HEK293T (cell line): ENCODE data around the gene CD40.

Source experiments
- CTCF ChIA-PET: fragments of 350-600 bp; formaldehyde crosslinking; extraction: SDS; loops from one replicate; lab custom pipeline; 2021; ENCODE audit warnings: antibody characterized with exemption, inconsistent platforms; lab: Yijun Ruan, JAX
- POLR2A ChIA-PET: fragments of 350-600 bp; formaldehyde crosslinking; extraction: SDS; loops from one replicate; lab custom pipeline; 2020; ENCODE audit warnings: antibody characterized with exemption, inconsistent platforms; lab: Yijun Ruan, JAX
- DNase-seq: peaks from one replicate; pipeline ENCODE4 v3.0.0; 2012; ENCODE audit warnings: mixed read lengths; ENCODE audit errors: extremely low spot score
- BHLHE40 ChIP-seq: fragments of 450-650 bp; IDR thresholded peaks from 2 replicates; pipeline ENCODE4 v1.6.1; 2016; ENCODE audit warnings: mild to moderate bottlenecking, moderate library complexity, borderline replicate concordance
- ELF4 ChIP-seq: fragments of 450-650 bp; IDR thresholded peaks from 2 replicates; pipeline ENCODE4 v1.6.1; 2017; ENCODE audit warnings: antibody characterized with exemption
- FOXA1 ChIP-seq: fragments of 450-650 bp; IDR thresholded peaks from 2 replicates; pipeline ENCODE4 v1.6.1; 2016; ENCODE audit warnings: mild to moderate bottlenecking
- FOXM1 ChIP-seq: fragments of 450-650 bp; IDR thresholded peaks from 2 replicates; pipeline ENCODE4 v1.6.1; 2017; ENCODE audit warnings: mild to moderate bottlenecking, borderline replicate concordance
- HDGF ChIP-seq: fragments of 450-650 bp; IDR thresholded peaks from 2 replicates; pipeline ENCODE4 v1.6.1; 2017; ENCODE audit warnings: antibody characterized with exemption, borderline replicate concordance
- LEF1 ChIP-seq: fragments of 450-650 bp; IDR thresholded peaks from 2 replicates; pipeline ENCODE4 v1.6.1; 2017; ENCODE audit warnings: mild to moderate bottlenecking, borderline replicate concordance
- NFRKB ChIP-seq: fragments of 450-650 bp; IDR thresholded peaks from 2 replicates; pipeline ENCODE4 v1.6.1; 2016; ENCODE audit warnings: mild to moderate bottlenecking, moderate library complexity
- PKNOX1 ChIP-seq: fragments of 450-650 bp; IDR thresholded peaks from 2 replicates; pipeline ENCODE4 v1.6.1; 2016
- SP1 ChIP-seq: fragments of 450-650 bp; IDR thresholded peaks from 2 replicates; pipeline ENCODE4 v1.6.1; 2017
- SUZ12 ChIP-seq: fragments of 450-650 bp; IDR thresholded peaks from 2 replicates; pipeline ENCODE4 v1.6.1; 2016; ENCODE audit warnings: mild to moderate bottlenecking
- ZNF384 ChIP-seq: fragments of 450-650 bp; IDR thresholded peaks from 2 replicates; pipeline ENCODE4 v1.6.1; 2016

CD40 gene

GRCh38 chr20:46177768-46178167 lies 59.7 kb downstream of the CD40 start:
- POLR2A ChIA-PET = no interaction called here
- TF ChIP-seq PKNOX1 (no peak), NFRKB (no peak), SP1 (no peak), HDGF (no peak), LEF1 (no peak), ZNF384 (no peak), BHLHE40 (no peak), ELF4 (no peak)
- CTCF ChIA-PET = no interaction called here
- DNase-seq = no peak

- ChIA-PET POLR2A (no interaction called here), CTCF (no interaction called here)
- DNase-seq = no peak
- TF ChIP-seq FOXA1 (no peak), ELF4 (no peak), SUZ12 (no peak), PKNOX1 (no peak), FOXM1 (no peak), NFRKB (no peak), HDGF (no peak), BHLHE40 (no peak)
Observed at GRCh38 chr20:46178891-46179290, 60.8 kb downstream of the CD40 start.
